NOMO-1 (cell line): ENCODE results near the gene CRACR2B.

ENCODE experiments used
- DNase-seq, 2 experiments: peaks; one replicate each; lab custom pipeline; 2025; ENCODE audit not compliant: unreplicated experiment in 2 of 2; lab: John Stamatoyannopoulos, UW

Gene CRACR2B

DNA sequence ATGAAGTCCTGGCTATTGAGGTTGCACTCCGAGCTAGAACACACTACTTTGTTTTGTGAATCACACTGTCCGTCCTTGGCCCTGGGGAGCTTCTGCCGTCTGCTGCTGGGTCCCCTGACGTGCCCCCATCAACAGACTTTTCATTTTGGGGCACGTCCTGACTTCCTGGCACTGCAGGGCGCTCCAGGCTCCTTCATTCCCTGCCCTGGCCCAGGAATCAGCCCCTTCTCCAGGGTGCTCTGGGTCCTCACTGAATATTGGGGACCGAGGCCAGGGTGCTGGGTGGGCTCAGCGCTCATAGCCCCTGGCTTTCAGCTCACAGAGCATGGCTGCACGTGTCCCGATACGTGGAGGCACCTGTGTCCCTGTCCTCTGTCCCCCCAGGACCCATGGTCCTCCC is 37.2 kb downstream of the CRACR2B start:
- no peak for DNase-seq

DNA sequence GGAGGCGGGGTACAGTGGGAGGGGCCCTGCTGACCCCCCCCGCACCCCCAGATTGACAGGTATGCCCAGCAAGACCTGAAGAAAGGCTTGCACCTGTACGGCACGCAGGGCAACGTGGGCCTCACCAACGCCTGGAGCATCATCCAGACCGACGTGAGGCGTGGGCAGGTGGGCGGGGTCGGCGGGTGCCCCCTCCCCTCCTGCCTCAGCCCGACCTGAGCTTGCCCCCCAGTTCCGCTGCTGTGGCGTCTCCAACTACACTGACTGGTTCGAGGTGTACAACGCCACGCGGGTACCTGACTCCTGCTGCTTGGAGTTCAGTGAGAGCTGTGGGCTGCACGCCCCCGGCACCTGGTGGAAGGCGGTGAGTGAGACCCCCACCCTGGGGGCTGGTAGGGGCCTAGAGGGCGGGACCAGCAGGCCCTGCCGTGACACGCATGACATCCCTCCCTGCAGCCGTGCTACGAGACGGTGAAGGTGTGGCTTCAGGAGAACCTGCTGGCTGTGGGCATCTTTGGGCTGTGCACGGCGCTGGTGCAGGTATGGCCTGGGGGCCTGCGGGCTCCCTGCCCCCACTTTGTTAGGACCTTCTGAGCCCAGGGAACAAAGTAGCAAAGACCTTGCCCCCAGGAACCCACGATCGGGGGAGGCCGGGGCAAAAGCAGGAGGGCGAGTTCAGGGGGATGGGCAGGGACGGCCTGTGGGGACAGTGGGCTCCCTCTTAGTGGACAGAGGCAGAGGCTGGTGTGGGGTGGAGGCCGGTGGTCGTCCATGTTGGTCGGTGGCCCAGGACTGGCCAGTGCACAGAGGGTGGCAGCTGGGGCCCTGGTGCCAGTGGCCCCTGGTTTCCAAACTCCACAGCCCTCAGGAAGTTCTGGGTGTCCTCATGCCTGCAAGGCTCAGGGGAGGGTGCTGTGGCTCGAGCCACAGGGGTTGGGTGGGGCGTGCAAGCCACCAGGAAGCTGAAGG is 38.0 kb downstream of the CRACR2B start:
- DNase-seq, result no peak

DNA sequence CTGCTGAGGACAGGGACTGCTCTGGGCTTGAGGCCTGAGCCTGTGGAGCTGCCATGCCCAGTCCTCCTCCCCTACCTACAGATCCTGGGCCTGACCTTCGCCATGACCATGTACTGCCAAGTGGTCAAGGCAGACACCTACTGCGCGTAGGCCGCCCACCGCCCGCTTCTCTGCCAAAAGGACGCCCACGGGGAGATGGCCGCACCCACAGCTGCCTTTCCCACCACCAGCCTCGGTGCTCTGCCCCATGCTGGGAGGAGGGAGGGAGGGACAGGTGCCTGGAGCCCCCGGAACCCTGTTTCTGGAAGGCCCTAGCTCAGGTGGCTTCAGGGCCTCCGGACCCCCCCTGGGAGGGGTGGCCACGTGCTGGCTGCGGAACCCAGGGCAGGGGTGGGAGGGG is 38.8 kb downstream of the CRACR2B start:
- DNase-seq, result no peak

DNA sequence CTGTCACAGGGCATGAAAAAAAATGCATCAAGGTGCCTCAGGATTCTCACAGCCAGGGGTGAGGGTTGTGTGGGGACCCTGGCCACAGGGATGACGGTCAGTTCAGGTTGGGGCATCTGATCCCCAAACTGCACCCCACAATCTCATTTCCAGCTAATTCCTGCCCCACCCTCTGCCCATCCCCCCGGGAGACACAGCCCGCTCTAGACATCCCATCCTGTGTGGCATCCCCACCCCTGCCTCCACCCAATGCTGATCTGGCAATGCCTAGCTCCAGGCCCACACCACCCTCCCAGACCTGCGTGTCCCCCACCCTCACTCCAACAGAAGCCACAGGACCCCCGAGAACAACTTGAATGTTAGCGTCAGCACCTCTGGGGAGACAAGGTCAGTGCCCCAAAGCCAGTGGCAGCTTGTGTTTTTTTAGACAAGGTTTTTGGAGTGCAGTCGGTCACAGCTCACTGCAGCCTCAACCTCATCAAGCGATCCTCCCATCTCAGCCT is 40.2 kb downstream of the CRACR2B start:
- DNase-seq, result no peak

DNA sequence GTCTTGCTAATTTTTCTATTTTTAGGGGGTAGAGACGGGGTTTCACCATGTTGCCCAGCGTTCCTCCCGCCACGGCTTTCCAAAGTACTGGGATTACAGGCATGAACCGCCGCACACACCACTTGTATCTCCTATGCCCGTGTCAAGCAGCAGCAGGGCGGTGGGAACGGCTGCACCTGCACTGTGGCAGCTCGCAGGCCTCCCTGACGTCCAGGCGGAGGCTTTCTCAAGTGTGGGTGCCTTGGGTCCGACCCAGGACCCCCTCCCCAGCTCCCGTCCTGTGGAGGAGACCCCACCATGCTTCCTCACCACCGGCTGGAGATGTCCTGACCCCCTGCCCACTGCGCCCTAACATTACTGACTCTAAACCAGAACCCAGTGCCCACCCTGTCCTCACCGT is 40.7 kb downstream of the CRACR2B start:
- no peak for DNase-seq

DNA sequence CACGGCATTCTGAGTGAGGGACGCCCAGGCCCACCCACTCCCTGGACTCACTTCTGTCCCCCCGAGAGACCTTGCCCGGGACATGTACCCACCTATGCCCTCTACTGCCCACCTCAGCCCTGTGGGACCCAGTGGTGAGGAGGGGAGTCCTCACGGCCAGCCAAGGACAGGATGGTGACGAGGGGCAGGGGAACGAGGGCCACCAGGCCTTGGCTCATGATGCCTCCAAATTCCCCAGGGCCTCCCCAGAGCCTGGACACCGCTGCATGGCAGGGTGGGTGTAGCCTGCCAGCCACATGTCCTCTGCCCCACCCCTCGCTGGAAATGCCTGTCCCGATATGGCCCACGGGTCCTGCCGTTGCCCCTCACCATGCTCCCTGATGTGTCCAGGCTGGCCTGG is 41.1 kb downstream of the CRACR2B start:
- DNase-seq, result no peak

DNA sequence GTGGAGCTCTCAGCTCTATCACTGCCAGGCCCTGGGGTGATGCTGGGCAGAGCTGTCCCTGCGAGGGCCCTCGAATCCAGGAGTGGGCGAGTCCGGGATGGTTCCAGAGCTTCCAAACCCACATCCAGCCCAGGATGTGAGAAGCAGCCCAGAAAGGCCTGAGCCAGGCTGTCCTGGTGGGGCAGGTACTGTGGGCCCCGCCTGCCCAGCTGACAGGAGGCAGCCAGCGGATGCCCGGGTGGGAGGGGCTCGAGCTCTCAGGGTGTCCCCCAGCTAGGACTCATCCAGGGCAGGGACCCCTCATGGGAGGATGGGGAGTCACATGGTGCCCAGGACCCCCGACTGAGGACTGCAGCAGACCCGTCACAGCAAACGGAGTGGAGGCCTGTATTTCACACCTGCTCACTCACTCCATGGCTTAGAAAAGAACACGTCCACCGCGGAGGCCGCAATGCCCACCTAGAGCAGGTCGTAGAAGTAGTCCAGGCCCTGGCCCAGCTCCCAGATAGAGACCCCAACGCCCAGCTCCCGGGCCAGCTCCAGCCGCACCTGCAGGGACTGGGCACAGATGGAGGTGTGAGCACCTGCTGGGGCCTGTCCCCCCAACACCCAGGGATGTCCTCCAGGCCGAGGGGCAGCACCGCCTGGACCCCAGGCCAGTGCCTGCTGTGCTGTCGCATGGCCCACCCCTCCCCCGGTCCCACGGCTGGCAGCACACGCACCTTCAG is 41.8 kb downstream of the CRACR2B start:
- DNase-seq, result no peak

DNA sequence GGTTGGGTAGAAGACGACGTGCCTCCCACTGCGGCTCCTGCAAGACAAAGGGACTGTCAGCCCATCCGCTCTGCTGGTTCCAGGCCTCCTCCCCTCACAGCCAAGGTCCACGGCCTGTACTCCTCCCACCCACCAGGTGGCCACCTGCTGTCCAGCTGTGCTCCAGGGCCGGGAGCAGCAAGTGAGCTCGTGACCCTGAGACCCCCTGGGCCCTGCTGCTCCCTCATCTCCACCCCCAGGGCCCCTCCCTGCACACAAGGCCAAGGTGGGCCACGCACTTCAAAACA is 42.4 kb downstream of the CRACR2B start:
- DNase-seq, result no peak

DNA sequence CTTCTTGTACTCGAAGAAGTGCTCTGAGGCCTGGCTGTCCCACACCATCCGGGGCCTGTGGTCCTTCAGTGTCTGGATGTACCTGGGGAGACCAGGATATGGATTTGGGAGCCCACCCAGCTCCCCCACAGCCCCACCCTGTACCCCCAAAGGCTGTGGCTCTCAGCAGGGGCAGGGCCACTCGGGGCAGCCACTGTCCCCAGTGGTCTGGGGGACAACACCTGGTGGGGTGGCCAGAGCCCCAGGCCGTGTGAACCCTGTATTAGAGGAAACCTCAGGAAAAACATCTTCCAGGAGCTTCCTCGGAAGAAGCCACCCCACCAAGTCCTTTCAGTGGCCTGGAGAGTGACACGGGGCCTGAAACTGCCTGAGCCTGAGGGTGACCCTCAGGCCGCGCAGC is 42.7 kb downstream of the CRACR2B start:
- DNase-seq, result no peak

DNA sequence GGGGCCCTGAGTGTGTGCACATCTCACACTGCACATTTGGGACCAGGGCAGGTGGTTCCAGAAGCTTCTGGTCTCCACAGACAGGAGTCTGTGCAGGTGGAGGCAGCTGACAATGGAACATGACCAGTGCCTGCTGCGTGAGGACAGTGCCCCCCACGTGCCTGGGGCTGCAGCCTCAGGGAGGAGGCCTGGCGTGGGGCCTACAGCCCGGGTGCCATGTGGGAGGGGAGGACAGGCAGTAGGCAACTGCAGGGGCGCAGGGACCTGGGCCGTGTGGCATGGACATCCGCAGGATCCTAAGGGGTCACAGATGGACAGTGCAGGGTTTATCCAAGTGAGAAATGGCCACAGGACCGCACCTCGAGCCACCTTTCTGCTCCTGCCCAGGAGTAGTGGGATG is 43.8 kb downstream of the CRACR2B start:
- no peak for DNase-seq

DNA sequence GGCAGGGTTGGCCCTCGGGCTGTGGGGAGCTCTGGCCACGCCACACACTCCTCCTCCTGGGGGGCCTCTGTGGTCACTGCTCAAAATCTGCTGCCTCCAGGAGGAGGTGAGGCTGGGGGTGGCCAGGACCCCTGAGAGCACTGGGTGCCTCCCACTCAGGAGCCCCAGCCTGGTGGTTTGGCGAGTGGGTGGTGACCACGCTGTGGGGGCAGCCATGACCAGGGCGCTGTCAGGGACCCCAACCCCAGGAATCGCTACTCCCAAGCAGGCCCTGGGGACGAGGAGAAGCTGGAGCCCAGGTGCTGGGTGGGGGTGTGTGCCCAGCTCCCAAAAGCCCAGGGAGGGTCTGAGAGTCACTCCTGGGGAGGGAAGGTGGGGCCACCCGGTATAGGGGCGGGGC is 45.1 kb downstream of the CRACR2B start:
- DNase-seq, result no peak

DNA sequence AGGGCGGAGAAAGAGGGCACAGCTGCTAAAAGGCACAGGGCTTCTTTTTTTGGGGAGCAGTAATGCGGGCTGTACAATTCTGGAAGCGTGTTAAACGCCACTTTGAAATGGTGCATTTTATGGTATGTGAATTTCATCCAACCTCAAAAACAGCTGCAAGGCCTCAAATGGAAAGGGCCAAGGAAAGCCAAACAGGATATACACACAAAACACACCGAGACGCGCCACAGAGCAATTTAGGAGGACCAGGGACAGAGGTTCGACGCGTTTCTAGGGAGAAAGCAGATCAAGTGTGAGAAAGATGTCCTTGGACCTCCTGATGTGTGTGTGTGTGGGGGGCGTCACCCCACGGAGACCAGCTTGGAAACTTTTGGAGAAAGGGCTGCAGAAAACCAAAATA is 46.0 kb downstream of the CRACR2B start:
- no peak for DNase-seq

DNA sequence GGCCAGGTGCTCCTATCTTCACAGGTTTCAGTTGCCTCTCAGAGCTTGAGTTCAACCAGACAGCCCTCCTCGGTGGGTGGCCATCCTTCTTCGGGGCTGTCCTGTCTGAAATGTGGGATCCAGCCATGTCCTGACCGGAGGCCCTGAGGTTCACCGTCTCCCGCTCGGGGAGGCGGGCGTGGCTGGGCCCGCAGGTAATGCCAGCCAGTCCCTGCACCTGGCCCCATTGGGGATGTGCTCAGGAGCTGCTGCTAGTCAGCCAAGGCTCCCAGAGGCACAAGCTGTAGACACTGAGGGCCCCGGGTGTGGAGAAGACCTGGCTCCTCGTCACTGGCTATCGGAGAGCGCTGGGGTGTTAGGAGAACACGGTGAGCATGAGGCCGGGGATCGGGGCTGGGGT is 47.5 kb downstream of the CRACR2B start:
- no peak for DNase-seq

DNA sequence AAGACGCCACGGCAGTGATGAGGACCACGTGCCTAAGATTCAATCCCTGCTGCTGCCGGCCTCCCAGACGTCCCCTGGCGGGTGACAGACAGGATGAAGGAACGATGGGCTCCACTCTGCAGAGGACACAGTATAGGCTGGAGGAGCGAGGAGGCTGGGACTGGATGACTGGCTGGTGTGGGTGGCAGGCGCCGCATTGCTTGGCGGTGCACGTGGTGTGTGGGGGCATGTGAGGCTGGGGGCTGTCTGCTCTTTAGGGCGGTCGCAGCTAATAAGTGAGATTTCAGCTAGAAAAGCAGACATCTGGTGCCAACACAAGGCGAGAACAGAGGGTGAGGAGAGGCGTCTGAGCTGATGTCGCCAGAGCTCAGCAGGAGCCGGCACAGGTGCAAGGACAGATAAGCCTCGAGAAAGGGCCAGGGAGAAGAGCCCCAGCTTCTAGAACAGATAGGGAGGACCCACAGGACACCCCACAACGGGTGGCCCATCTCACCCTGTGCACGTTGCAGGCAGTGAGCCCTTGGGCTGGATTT is 48.1 kb downstream of the CRACR2B start:
- no peak for DNase-seq

DNA sequence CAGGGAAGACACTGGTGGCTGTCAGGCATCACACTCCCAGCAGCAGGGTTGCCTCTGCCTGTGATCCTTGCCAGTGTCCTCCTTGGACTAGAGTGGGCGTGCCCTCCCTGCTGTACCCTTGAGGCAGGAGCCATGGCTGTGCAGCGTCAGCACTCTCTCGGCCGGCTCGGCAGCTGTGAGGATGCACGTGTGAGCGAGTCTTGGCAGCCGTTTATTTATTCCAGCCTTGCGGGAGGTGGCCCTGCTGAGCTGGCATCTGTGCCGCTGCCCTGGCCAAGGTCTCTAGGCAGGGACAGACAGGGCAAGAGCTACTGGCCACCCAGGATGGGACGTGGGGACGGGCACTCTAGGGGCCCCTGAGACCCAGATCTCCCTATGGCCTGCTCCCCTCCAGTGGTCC is 48.8 kb downstream of the CRACR2B start:
- DNase-seq, result no peak

DNA sequence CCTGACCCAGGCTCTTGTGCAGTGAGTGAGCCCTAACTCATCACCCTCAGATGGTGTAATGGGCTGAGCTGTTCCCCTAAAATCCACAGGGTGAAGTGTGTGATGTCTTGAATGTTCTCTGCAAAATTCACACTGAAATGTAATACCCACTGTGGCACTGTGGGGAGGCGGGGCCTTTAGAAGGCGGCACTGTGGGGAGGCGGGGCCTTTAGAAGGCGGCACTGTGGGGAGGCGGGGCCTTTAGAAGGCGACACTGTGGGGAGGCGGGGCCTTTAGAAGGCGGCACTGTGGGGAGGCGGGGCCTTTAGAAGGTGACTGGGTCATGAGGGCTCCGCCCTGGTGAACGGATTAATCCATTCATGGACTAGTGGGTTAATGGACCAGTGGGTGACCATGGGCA is 49.8 kb downstream of the CRACR2B start:
- no peak for DNase-seq

DNA sequence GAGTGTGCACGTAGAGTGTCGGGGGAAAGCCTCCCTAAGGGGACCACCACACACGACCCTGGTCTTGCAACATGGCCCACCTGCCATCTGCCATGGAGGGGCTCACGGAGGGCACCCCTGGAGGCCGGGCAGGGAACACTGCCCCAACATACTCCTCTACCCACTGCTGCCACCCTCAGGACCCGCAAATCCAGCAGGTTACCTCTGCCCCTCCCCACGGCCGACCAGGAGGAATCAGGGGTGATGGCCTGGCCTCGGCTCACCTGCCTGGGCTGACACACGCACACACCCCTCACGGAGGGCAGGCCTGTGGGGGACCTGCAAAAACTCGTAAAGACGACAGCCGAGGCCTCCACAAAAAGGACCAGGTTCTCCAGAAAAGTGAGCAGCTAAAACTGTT is 52.7 kb downstream of the CRACR2B start:
- no peak for DNase-seq
